Keratinocyte (primary cell): Measurements from ENCODE around the gene USP31. TPM values are rescaled to one million over a fixed set of nuclear protein-coding genes. Genes with fewer than 3 reads are reported as not detected.

Source experiments
- DNase-seq: peaks from one replicate; pipeline ENCODE4 v3.0.0-alpha.2; 2011; ENCODE audit warnings: low read depth, missing footprints, low spot score
- FAIRE-seq: peaks from 2 replicates; lab custom pipeline; 2011; peaks lifted over from hg19 to GRCh38; lab: Jason Lieb, UNC
- H2AFZ ChIP-seq: 2 replicates; pipeline ENCODE4 v1.6.0; 2012; ENCODE audit warnings: low read length, control low read depth, inconsistent platforms; ENCODE audit not compliant: control insufficient read depth
- H3K27ac ChIP-seq: 2 replicates; pipeline ENCODE4 v1.5.1; 2011; ENCODE audit warnings: low read length; ENCODE audit not compliant: control insufficient read depth, insufficient read depth
- H3K27me3 ChIP-seq: 3 replicates; pipeline ENCODE4 v1.6.0; 2011; ENCODE audit warnings: low read length; ENCODE audit not compliant: control insufficient read depth, insufficient read depth; ENCODE audit errors: extremely low read depth
- H3K36me3 ChIP-seq, 2 experiments: 2 replicates in 1 of 2; 3 replicates in 1 of 2; pipeline ENCODE4 v1.5.1; 2011; ENCODE audit warnings: low read length in 2 of 2, mild to moderate bottlenecking in 1 of 2; ENCODE audit not compliant: control insufficient read depth in 2 of 2, insufficient read depth in 2 of 2; ENCODE audit errors: extremely low read depth in 1 of 2
- H3K4me1 ChIP-seq: 3 replicates; pipeline ENCODE4 v1.5.1; 2011; ENCODE audit warnings: low read length; ENCODE audit not compliant: control insufficient read depth, insufficient read depth; ENCODE audit errors: extremely low read depth
- H3K4me2 ChIP-seq: 3 replicates; pipeline ENCODE4 v1.6.0; 2011; ENCODE audit warnings: low read depth, low read length; ENCODE audit not compliant: control insufficient read depth, insufficient read depth; ENCODE audit errors: extremely low read depth
- H3K4me3 ChIP-seq, 3 experiments: fragments of 200-600 bp in 1 of 3; sonication (generic) in 1 of 3; 2 replicates in 2 of 3; 3 replicates in 1 of 3; pipeline ENCODE4 v1.5.1; 2011 to 2016; ENCODE audit warnings: low read length in 3 of 3, mild to moderate bottlenecking in 3 of 3, control low read depth in 2 of 3, inconsistent platforms in 1 of 3, low read depth in 1 of 3, mixed read lengths in 1 of 3, mixed run types in 1 of 3, moderate library complexity in 1 of 3; ENCODE audit not compliant: control insufficient read depth in 2 of 3, insufficient read depth in 2 of 3; ENCODE audit errors: extremely low read depth in 1 of 3
- H3K79me2 ChIP-seq: 2 replicates; pipeline ENCODE4 v1.6.0; 2012; ENCODE audit warnings: low read length; ENCODE audit not compliant: control insufficient read depth, insufficient read depth
- H3K9ac ChIP-seq: 3 replicates; pipeline ENCODE4 v1.6.0; 2011; ENCODE audit warnings: low read length; ENCODE audit not compliant: control insufficient read depth, insufficient read depth; ENCODE audit errors: extremely low read depth
- H3K9me1 ChIP-seq: 3 replicates; pipeline ENCODE4 v1.6.0; 2011; ENCODE audit warnings: low read length; ENCODE audit not compliant: control insufficient read depth, insufficient read depth; ENCODE audit errors: extremely low read depth
- H3K9me3 ChIP-seq: 2 replicates; pipeline ENCODE4 v1.5.1; 2012; ENCODE audit warnings: low read depth, low read length; ENCODE audit not compliant: control insufficient read depth
- H4K20me1 ChIP-seq: 3 replicates; pipeline ENCODE4 v1.6.0; 2011; ENCODE audit warnings: low read length; ENCODE audit not compliant: control insufficient read depth, insufficient read depth; ENCODE audit errors: extremely low read depth
- EZH2 ChIP-seq: IDR thresholded peaks from one replicate; pipeline ENCODE4 v1.6.1; 2012; ENCODE audit warnings: inconsistent platforms, mild to moderate bottlenecking, low read length, moderate library complexity
- dilution Hi-C: fragments of 300-500 bp; cut with MboI; formaldehyde crosslinking; loops from one replicate; pipeline ENCODE4 v1.7.0; 2020; ENCODE audit warnings: low sequenced_read_pairs; ENCODE audit not compliant: extremely low pct_ligation_motif_present
- polyA plus RNA-seq, 5 experiments: library from polyadenylated mRNA; depleted of rRNA in 3 of 5; stranded (reverse) in 3 of 5; stranded (forward) in 1 of 5; unstranded in 1 of 5; fragments of >200 nt; gene quantifications; 1 replicate in 1 of 5; 2 replicates in 3 of 5; 3 replicates in 1 of 5; pipeline versions ENCODE4 v1.2.1 to v1.2.3, GENCODE V29; 2011 to 2012; ENCODE audit warnings: missing spikeins in 2 of 5, low read depth in 1 of 5, low replicate concordance in 1 of 5
- TF ChIP-seq, protein P1 (sequence below), 3 experiments: IDR thresholded peaks in 1 of 3; conservative IDR thresholded peaks in 1 of 3; optimal IDR thresholded peaks in 1 of 3; 2 replicates in 2 of 3; 3 replicates in 1 of 3; pipeline versions ENCODE3 to v1.5.1; 2011; ENCODE audit warnings: low read length in 3 of 3, mild to moderate bottlenecking in 3 of 3, moderate library complexity in 2 of 3, control low read depth in 1 of 3, inconsistent platforms in 1 of 3; ENCODE audit not compliant: insufficient read depth in 2 of 3; ENCODE audit errors: extremely low read depth in 1 of 3

USP31 gene
- polyA plus RNA-seq, 1 donor (not counting 4 experiments of a cell fraction or from before 2014, with no cell fraction given), result 16.3 TPM

DNA sequence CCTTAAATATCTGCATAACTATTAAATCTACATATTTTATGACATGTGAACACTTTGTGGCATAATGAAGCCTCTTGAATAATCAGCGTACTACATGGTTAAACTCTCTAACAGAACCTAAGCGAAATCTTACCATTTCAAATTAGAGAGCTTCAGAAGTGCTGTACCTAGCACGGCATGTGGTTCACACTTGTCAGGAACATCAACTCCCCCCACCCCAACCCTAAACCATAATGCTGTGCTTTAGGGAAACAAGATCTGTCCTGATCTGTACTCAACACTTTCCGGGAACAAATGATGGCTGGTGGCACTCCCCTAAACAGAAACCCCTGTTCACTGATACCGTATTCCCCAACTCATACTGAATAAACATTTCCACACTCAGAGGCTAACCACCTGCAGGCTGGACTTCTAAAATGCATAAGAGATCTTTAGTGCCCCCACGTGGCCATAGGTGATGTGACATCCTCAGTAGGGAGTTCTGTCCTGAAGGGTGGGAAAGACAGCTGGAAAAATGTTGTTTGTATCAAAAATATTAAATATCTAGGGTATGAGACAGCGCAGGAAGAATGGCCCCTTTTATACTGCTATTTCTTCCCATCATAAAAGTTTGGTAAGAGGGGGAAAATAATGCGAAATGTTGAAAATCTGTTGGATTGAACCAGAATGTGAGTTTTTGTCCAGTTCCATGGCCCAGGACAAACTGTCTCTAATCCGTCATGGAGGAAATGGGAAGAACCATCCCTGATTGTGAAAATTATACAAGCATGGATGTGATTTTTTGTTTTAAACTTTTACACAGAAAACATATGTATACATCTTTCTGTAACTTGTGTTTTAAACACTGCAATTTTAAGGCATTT is 88.6 kb downstream of the USP31 start:
- DNase-seq (no peak), FAIRE-seq (peak; percentile 29)
- Histone ChIP-seq H3K4me2 (no peak overlapping the region), H3K9ac (no peak overlapping the region), H3K4me1 (no peaks in the 10 kb centered on the region), H4K20me1 (peaks cover 3% of the 10 kb centered on the region), H3K36me3 (peaks cover 0 to 2% of the 10 kb centered on the region in 2 experiments), H2AFZ (no peak overlapping the region), H3K9me3 (no peaks in the 10 kb centered on the region), H3K9me1 (no peaks in the 10 kb centered on the region), H3K79me2 (no peaks in the 10 kb centered on the region), H3K27me3 (no peaks in the 10 kb centered on the region), H3K4me3 (no peak overlapping the region), H3K27ac (no peak overlapping the region)
- TF ChIP-seq, protein P1, sequence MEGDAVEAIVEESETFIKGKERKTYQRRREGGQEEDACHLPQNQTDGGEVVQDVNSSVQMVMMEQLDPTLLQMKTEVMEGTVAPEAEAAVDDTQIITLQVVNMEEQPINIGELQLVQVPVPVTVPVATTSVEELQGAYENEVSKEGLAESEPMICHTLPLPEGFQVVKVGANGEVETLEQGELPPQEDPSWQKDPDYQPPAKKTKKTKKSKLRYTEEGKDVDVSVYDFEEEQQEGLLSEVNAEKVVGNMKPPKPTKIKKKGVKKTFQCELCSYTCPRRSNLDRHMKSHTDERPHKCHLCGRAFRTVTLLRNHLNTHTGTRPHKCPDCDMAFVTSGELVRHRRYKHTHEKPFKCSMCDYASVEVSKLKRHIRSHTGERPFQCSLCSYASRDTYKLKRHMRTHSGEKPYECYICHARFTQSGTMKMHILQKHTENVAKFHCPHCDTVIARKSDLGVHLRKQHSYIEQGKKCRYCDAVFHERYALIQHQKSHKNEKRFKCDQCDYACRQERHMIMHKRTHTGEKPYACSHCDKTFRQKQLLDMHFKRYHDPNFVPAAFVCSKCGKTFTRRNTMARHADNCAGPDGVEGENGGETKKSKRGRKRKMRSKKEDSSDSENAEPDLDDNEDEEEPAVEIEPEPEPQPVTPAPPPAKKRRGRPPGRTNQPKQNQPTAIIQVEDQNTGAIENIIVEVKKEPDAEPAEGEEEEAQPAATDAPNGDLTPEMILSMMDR (optimal IDR thresholded peaks at IDR 0.05 in 1 of 3, IDR thresholded peaks at IDR 0.05 in 1 of 3, conservative IDR thresholded peaks at IDR 0.05 in 1 of 3; ENCODE audit: extremely low read depth in 1 of 3, insufficient read depth in 2 of 3, low read length in 3 of 3), result peak; percentile 70 to 88 (median 76)
- TF ChIP-seq EZH2, result no peak
- dilution Hi-C loops, result no loop called here

DNA sequence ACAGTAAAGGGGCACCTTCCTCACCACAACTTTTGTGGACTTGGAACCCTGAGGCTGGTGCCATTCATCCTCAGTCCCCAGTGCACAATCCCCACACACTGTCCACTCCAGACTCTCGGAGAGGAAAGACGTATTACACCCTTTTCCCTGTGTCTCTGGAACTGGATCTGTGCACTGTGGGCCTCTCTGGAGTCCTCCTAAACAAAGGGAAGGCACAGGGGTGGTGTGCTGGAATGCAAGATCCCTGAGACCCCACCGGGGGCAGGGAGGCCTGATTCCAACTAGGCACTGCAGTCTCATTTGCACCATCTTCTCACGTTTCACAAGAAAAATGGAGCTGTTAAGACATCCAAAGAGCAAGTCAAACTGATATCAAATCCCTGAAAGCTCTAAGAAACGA is 89.8 kb downstream of the USP31 start:
- dilution Hi-C loops, result no loop called here
- FAIRE-seq, result no peak
- no peaks in the 10 kb centered on the region for H3K9me1 ChIP-seq
- no peaks in the 10 kb centered on the region for H3K79me2 ChIP-seq
- peaks cover 3% of the 10 kb centered on the region for H4K20me1 ChIP-seq
- no peak overlapping the region for H2AFZ ChIP-seq
- no peak overlapping the region for H3K4me3 ChIP-seq
- H3K27ac ChIP-seq, result no peak overlapping the region
- TF ChIP-seq EZH2, result no peak
- TF ChIP-seq, protein P1 (optimal IDR thresholded peaks at IDR 0.05 in 1 of 3, IDR thresholded peaks at IDR 0.05 in 1 of 3, conservative IDR thresholded peaks at IDR 0.05 in 1 of 3; ENCODE audit: extremely low read depth in 1 of 3, insufficient read depth in 2 of 3, low read length in 3 of 3), result no peak
- H3K36me3 ChIP-seq, result peaks cover 0 to under 1% of the 10 kb centered on the region in 2 experiments
- no peak overlapping the region for H3K9ac ChIP-seq
- no peaks in the 10 kb centered on the region for H3K27me3 ChIP-seq
- H3K4me1 ChIP-seq, result no peaks in the 10 kb centered on the region
- no peak for DNase-seq
- no peak overlapping the region for H3K4me2 ChIP-seq
- H3K9me3 ChIP-seq, result no peaks in the 10 kb centered on the region
